NCI-H460 (cell line): ENCODE data around the gene SLX4. TPM values are rescaled to one million over a fixed set of nuclear protein-coding genes. Genes with fewer than 3 reads are reported as not detected.
"Not testable (repeated sequence)": the region's sequence is repeated elsewhere in the genome, so short reads cannot be mapped to it uniquely, and the experiment has no call there.

ENCODE experiments used
- DNase-seq: peaks from one replicate; pipeline ENCODE4 v3.0.0-alpha.2; 2016; ENCODE audit warnings: low read depth; ENCODE audit errors: extremely low read depth
- total RNA-seq: library from RNA; depleted of rRNA; stranded (reverse); fragments of >200 nt; shearing (Covaris generic); gene quantifications from 2 replicates; pipeline ENCODE4 v1.2.3, GENCODE V29; 2014

The SLX4 gene
- total RNA-seq, 1 experiment from 2014 or later = 6.6 TPM

DNA sequence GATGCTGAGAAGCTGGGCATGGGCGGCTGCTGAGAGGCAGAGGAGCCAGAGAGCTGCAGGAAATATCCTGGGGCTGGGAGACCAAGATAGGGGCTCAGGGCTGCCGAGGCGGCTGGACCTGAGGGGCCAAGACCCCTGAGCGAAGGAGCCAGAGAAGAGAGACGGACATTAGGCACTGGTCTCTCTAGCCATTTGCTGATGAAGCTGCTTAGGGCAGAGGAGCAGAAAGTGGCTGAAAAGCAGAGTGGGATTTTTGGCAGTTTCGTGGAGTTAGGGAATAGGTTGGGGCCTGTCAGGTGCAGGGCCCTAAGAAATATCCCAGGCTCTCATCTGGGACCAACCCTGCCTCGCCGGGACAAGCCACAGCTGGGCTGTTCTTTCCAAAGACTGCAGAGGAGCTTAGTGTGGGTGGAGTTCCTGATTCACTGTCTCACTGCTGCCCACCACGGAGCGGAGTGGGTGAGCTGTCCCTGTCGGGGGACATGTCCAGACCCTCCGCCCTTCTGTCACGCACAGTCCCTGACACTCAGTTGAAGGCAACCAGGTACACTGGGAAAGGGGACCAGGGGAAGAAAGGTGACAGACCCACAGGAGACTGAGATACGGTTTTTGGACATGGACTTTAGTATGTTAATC, 31.8 kb upstream of the SLX4 start:
- no peak for DNase-seq

DNA sequence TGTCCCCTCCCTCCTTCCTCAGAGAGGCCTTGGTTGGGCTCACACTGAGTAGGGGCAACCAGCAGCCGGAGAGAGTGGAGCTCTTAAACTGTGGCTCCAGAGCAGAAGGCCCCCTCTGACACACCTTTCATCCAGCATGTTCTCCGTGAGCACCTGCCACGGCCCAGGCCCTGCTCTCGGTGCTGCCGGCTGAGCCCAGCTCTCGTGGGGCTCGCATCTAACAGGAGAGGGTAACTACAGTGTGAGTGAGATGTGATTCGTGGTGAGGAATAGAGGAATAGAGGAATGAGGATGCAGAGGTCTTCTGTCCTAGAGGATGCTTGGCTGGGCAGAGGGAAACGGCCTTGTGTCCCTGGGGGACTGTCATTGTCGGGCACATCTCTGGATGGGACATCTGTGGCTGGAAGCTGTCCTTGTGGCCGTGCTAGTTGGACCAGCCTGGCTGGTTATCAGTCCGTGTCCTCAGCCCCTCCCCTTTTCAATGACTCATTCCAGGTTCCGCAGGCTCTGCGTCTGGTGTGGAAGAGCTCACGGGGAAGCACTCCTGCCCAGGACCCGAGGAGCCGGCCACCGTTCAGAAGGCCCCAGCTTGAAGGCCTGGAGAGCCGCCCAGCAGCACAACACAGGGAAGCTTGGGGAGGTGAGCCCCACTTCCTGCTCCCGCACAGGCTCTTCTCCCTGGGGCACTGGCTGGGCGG, 31.1 kb upstream of the SLX4 start:
- no peak for DNase-seq

DNA sequence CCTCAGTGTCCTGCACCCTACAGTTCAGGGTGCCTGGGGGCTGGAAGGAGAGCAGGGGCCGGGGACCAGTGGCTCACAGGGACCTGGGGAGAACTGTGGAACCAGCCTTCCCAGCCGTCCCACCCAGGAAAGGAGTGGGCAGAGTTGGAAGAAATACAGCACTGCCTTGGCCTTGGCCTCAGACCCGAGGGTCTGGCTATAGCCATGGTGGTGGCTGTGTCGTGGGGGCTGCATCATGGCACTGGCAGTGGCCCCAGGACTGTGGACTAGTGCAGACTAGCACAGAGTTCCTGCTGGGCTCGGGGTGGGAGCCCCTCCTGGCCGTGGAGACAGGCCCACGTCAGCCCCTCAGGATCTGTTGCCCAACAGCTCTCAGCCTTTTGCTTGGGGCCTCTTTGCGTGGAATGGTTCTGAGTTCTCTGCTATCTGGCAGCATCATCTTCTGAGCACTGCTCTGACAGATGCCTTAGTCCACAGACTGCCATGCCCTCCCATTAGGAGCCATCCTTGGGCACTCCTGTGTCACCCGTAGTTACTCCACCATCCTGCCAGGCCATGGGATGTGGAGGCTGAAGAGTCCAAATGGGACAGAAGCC, 30.5 kb upstream of the SLX4 start:
- DNase-seq = no peak

DNA sequence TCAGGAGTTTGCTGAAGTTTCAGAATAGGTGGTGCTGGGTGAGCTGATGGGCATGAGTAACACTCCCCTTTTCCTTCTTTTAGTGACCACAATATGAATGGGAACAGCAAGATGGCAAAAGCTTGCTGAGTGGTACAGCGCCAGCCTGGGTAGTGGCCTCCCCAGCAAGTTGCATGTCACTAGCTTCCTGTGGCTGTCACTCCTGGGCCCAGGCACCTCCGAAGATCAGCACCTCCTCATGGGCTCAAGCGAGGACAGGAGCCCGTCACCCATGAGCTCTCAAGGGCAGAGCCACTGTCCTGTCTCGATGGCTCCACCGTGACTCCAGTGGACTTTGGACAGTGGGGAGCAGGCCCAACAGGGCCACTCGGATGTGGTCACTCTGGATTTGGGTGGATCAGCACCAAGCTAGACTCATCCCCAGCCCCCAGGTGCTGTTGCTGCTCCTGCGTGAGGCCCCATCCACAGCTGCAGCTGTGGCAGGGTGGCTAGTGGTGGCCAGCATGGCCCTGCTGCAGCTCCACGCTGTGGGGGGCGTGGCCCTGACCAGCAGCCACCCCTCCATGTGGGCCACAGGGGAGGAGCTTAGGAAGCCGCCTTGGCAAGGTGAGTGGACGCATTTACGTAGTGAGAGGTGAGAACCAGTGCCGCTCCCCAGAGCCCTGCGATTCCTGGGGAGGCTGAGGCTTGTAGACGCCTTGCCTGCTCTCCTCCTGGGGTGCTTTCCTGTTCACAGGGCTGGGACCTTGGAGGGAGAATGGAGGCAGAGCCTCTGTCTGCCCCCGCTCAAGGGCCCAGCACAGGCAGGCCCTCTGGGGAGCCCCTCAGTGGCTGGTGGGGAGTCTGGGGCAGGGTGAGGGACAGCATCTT, 29.5 kb upstream of the SLX4 start:
- DNase-seq = no peak

DNA sequence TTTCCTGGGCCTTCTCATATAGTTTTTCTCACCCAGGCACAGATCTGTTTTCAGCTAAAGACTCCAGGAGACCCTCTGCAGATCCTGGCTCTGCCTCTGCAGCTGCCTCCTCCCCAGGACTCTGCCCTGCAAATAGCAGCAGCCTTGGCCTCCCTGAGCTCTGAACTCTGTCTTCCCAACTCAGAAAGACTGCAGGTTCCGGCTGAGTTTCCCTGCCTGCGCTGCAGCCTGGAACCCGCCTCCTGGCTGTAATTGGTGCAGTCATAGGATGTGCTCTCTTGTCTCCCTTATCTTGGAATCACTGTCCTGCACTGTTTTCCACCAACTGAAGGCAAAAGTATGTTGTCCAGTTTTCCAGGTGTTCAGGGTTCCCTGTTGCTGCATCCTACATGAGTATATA, 28.8 kb upstream of the SLX4 start:
- no peak for DNase-seq

DNA sequence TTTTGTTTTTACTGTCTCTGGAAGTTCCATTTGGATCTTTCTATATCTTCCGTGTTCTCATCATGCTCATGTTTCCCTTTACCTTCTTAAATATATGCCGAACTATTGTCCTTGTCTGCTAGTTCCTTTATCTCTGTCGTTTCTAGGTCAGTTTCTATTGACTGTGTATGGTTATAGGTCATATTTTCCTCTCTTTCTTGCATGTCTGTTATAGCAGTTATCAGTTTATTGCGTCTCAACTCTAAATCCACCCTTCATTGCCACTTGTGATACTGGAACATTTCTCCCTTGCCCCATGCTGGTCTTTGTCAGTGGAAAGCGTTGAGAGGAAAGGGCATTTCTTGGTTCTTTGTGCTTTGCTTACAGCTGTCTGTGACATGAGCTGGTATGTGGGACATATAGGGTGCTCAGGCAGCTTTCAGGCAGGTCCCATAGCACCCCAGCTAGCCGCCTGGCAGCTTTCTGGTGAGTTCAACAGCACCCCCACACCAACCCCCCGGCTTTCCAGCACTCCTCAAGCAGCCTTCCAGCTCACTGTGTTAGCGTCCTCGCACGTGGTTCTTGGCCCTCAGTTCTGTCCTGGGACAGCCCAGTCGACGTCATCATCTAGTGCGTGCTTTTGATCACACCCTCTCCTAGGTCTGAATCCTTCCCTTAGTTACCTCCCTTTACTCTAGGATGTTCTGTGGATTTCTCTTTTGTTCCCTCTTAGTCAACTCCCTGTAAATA, 27.7 kb upstream of the SLX4 start:
- no peak for DNase-seq

DNA sequence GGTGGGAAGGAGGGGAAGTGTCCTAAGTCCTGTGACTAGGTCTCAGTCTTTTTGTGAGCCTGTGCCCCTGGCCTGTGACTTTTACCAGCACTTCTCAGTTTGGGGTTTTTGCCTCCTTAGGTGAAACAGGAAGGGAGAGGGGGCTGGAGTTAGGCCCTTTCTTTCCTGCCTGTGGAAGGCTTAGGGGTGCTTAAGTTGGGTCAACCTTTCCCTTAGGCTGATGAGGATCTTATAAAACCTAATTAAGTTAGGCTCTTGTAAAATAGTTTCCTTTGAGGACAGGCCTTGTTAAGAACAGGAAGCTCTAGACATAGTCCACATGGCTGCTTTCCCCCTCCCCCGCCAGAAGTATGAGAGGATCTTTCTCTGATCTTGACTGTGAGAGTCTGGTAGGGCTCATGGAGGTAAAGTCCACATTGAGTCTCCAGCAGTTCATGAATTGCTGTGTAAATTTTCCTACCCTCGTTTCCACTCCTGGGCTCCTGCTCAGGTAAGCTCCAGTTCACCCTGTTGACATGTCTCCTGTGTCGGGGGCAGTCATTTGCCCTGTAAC, 26.0 kb upstream of the SLX4 start:
- no peak for DNase-seq

DNA sequence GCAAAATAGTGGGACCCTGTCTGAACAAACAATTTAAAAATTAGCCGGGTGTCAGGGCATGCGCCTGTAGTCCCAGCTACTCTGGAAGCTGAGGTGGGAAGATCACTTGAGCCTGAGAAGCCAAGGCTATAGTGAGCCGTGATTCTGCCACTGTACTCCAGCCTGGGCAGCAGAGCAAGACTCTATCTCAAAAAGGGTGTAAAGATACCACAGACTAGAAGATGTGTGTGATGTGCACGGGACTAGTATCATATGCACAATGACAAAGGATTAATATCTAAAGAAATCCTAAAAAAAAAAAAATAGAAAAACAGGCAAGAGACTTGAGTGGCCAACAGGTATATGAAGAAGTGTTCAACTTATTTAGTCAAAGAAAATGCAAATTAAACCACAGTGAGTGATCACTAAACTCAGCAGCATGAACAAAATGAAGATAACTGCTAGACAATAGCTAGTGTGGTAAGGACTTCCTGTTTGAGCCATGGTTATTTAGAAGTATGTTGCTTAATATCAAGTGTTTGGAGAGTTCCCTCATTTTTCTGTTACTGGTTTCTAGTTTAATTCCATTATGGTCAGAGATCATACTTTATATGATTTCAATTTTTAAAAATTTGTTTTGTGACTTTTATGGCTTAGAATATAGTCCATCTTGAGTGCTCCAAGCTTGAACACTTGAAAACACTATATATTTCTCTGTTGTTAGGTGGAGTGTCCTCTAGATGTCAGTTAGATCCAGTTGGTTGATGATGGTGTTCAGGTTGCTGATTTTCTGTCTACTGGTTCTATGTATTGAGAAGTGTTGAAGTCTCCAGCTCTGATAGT, 14.7 kb upstream of the SLX4 start:
- no peak for DNase-seq

DNA sequence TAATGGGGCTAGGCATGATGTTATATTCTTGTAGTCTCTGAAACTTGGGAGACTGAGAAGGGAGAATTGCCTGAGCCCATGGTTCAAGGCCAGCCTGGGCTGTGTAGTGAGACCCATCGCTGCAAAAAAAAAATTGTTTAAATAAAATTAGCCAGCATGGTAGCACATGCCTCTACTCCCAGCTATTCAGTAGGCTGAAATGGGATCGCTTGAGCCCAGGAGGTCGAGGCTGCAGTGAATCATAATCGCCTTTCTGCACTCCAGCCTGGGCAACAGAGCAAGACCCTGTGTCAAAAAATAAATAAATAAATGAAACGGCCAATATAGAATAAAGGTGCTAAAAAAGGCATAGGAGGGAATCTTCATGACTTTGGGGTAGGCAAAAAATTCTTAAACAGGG, 13.9 kb upstream of the SLX4 start:
- no peak for DNase-seq

DNA sequence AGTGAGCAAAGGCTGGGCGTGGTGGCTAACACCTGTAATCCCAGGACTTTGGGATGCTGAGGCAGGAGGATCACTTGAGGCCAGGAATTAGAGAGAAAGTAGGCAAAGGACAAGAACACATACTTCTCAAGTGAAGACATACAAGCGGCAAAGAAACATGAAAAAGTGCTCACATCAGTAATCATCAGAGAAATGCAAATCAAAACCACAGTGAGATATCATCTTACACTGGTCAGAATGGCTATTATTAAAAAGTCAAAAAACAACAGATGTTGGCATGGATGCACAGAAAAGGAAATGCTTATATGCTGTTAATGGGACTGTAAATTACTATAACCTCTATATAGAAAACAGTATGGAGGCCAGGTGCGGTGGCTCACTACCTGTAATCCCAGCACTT, 12.2 kb upstream of the SLX4 start:
- DNase-seq = no peak

DNA sequence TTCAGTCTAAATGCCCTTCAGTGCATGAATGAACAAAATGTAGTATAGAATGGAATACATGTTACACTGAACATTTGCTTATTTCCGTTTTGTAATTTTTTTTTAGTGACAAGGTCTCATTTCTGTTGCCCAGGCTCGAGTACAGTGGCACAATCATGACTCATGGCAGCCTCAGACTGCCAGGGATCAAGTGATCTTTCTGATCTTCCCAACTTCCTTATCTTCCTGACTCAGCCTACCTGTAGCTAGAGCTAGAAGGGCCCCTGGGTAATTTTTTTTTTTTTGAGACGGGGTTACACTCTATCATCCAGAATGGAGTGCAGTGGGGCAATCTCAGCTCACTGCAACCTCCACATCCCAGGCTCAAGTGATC, 7.3 kb upstream of the SLX4 start:
- DNase-seq = no peak

DNA sequence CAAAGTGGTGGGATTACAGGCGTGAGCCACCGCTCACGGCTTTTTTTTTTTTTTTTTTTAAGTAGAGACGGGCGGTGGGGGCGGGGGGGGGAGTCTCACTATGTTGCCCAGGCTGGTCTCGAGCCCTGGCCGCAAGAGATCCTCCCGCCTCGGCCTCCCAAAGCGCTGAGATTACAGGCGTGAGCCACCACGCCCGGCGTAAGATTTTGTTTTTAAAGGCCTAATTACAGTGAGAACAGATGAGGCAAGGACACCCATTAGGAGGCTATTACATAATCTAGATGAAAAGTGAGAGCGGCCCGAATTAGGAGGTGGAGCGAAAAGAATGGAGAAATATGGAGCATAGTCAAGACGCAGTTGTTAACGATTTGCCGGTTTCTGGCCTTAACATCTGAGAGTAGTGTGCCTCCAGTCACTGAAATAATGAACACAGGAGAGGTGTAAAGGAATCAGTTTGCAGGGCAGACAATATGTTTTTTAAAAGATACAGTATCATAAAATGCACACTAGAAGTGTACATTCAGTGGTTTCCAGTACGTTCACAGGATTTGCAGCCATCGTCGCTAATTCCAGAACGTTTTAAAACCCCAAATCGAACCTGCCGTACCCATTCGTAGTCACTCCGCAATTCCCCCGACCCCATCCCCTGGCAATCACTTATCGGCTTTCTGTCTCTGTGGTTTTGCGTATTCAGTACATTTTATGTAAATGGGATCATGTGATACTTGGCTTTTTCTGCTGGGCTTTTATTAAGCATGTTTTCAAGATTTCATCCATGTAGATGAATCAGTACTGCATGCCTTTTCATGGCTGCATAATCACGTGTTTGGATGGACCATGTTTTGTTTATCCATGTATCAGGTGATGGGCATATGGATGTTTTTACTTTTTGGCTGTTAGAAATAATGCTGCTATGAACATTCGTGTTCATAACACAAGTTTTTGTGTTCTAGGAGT, 1.4 kb upstream of the SLX4 start:
- DNase-seq = no peak

DNA sequence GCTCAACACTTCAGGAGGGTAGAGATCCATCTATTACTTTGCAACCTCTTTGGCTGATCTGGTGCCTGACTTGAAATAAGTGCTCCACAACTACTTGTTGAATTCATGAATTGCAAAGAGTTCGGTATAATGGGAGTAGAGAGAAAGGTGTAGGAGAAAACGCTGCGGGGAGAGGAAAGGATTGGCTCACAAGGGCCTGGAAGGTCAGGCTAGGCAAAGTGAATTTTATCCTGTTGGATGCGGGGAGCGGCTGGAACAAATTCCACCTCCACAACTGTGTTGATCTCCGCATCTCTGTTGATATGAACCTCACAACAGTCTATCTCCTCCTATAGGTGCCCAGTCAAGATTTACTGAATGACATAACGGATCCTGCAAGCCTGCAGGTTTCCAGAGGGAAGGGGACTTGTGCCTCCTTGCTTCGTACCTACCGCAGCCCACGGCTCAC, 684 bp downstream of the SLX4 start:
- no peak for DNase-seq

DNA sequence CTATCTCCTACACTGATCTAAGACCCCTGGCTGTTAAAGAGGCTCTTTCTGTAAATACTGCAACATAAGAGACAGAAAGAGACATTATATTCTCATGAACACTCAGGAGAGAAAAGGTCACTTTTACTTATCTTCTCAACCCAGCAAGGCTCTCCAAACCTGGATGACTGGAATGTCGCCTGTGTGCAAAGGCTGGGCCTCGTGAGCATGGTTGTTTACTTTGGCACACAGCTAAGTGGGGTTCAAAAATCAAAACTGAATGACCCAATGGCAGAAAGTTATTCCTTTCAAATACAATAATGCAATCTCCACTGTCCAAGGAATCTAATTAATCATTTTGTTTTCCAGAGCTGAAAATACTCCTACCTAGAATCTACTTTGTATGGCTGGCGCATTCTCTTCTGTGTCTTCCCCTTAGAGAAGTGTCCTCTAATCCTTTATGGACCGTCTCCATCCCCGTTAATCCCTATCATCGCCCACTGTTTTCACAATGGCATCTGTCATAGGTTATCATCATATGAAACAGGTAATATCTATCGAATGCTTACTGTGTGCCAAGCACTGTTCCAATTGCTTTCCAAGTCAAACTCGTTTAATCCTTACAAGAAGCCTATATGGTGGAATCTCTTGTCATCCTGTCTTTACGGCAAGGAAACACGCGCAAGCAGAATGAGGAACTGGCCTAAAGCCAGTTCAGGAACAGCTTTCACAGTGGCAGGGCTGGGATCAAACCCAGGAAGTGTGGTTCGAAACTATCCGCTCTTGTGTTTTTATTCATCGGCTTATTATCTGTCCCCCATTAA, 1.3 kb downstream of the SLX4 start:
- DNase-seq = no peak

DNA sequence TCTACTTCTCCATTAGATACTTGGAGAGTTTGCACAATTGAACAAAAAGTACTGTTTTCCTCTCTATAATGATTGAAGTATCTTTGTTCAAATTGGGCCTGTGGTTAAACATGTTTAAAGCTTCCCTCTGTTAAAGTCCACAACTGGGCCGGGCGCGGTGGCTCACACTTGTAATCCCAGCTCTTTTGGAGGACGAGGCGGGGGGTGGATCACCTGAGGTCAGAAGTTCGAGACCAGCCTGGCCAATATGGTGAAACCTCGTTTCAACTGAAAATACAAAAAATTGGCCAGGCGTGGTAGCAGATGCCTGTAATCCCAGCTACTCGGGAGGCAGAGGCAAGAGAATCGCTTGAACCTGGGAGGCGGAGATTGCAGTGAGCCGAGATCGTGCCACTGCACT, 2.4 kb downstream of the SLX4 start:
- not testable (repeated sequence) for DNase-seq

DNA sequence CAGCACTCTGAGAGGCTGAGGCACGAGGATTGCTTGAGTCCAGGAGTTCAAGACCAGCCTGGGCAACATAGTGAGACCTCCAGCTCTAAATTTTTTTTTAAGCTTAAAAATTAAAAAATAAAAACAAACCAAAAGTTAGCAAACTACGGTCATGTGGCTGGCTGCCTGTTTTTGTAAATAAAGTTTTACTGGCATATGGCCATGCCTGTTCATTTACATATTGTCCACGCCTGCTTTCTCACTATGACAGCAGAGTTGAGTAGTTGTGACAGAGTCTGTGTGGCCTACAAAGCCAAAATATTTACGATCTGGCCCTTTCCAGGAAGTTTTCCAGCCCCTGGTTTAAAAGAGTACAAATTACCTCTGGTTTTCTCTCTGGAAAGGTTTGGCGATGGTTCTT, 3.3 kb downstream of the SLX4 start:
- no peak for DNase-seq

DNA sequence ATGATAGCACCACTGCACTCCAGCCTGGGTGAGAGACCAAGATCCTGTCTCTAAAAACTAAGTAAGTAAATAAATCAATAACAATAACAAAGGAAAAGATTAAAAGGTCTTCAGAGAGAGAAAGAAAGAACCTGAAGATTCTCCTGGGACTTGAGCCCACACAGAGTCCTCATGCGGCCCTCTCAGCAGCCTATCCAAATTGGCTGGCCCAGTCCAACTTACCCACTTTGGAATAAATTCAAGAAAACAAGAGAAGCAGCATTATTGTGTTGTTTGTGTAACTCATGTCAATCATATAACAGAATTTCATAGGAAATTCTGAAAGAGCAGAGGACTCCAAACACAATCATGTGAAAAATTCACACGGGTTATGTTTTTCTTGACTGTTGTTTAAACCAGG, 3.8 kb downstream of the SLX4 start:
- no peak for DNase-seq

DNA sequence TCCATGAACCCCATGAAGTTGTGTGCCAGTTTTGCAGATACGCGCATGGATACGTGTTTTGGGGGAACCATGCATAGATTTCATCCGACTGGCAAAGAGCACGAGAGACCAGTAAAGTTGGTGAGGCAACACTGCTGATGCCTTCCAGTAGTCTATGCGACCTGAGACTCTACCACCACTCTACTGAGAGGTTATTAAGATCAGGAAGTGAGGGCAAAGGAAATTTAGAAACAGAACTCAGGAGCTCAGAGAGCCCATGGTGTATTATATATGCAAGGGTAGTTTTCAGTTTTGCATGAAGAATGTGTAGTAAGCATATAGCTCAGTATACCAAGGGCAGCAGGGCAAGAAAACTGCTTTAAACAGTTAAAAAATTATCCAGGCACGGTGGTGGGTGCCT, 4.2 kb downstream of the SLX4 start:
- no peak for DNase-seq
